ENCODE data around the gene KCTD4.
"Not testable (repeated sequence)": the region's sequence is repeated elsewhere in the genome, so short reads cannot be mapped to it uniquely, and the experiment has no call there.

- TF ChIP-seq ZFX (IDR thresholded peaks at IDR 0.05; ENCODE audit: borderline replicate concordance); CTCF (IDR thresholded peaks at IDR 0.05): not testable (repeated sequence)
Measured at GRCh38 chr13:45244736-45245135, 43.9 kb upstream of the KCTD4 start.
